IMR-90 (cell line): ENCODE results near the gene PDHA2. TPM values are rescaled to one million over a fixed set of nuclear protein-coding genes. Genes with fewer than 3 reads are reported as not detected.

Source experiments
- ATAC-seq: fragments of 200-7000 bp; cut with Tn5 transposase; 2 replicates; pipeline ENCODE4 v1.9.1; 2020; ENCODE audit warnings: low read depth, mild to moderate bottlenecking, moderate library complexity
- BruUV-seq: library from RNA; stranded (reverse); fragments of 400-500 nt; replicated peaks from 2 replicates; lab custom pipeline; 2021; lab: Mats Ljungman, UMichigan
- CTCF ChIA-PET: fragments of 300-600 bp; formaldehyde crosslinking; extraction: SDS; loops from one replicate; lab custom pipeline; 2021; ENCODE audit warnings: antibody characterized with exemption; lab: Yijun Ruan, JAX
- POLR2A ChIA-PET: fragments of 300-600 bp; sonication (Branson Sonifier 250); formaldehyde crosslinking; loops from one replicate; lab custom pipeline; 2022; ENCODE audit warnings: antibody characterized with exemption; ENCODE audit not compliant: unreplicated experiment; lab: Charles Lee
- DNase-seq: peaks from one replicate; pipeline ENCODE4 v3.0.0; 2013
- H2AFZ ChIP-seq: replicated peaks from 2 replicates; pipeline ENCODE3; 2013; ENCODE audit warnings: low read length, mild to moderate bottlenecking; ENCODE audit not compliant: poor library complexity
- H2AK5ac ChIP-seq: 2 replicates; pipeline ENCODE4 v1.6.1; 2013; ENCODE audit warnings: low read depth, low read length, inconsistent platforms
- H2AK9ac ChIP-seq: replicated peaks from 2 replicates; pipeline ENCODE3; 2013; ENCODE audit warnings: mild to moderate bottlenecking, low read depth, low read length, moderate library complexity; ENCODE audit not compliant: poor library complexity
- H2BK120ac ChIP-seq: 2 replicates; pipeline ENCODE4 v1.6.1; 2013; ENCODE audit warnings: low read depth, low read length, inconsistent platforms
- H2BK15ac ChIP-seq: 3 replicates; pipeline ENCODE4 v1.6.1; 2013; ENCODE audit warnings: low read depth, low read length, inconsistent platforms
- H2BK20ac ChIP-seq: 2 replicates; pipeline ENCODE4 v1.6.1; 2013; ENCODE audit warnings: low read depth, mild to moderate bottlenecking, inconsistent platforms, low read length, moderate library complexity
- H2BK5ac ChIP-seq: 2 replicates; pipeline ENCODE4 v1.6.1; 2013; ENCODE audit warnings: mild to moderate bottlenecking, low read depth, low read length, inconsistent platforms; ENCODE audit not compliant: poor library complexity, severe bottlenecking
- H3K14ac ChIP-seq: replicated peaks from 2 replicates; pipeline ENCODE4 v1.6.1; 2013; ENCODE audit warnings: low read depth, low read length, inconsistent platforms
- H3K18ac ChIP-seq: 2 replicates; pipeline ENCODE4 v1.6.1; 2013; ENCODE audit warnings: low read depth, low read length, control low read depth
- H3K23ac ChIP-seq: 2 replicates; pipeline ENCODE4 v1.6.1; 2013; ENCODE audit warnings: low read depth, low read length, inconsistent platforms
- H3K27ac ChIP-seq: 2 replicates; pipeline ENCODE4 v1.5.1; 2013; ENCODE audit warnings: mild to moderate bottlenecking, control low read depth, low read length; ENCODE audit not compliant: insufficient read depth
- H3K27me3 ChIP-seq: 2 replicates; pipeline ENCODE4 v1.6.1; 2013; ENCODE audit warnings: low read length; ENCODE audit not compliant: control insufficient read depth, insufficient read depth
- H3K36me3 ChIP-seq: 2 replicates; pipeline ENCODE4 v1.6.1; 2013; ENCODE audit warnings: low read length, mixed read lengths; ENCODE audit not compliant: control insufficient read depth, insufficient read depth
- H3K4ac ChIP-seq: 2 replicates; pipeline ENCODE4 v1.6.1; 2013; ENCODE audit warnings: low read depth, low read length, inconsistent platforms
- H3K4me1 ChIP-seq: 2 replicates; pipeline ENCODE4 v1.6.1; 2013; ENCODE audit warnings: low read length, mixed read lengths; ENCODE audit not compliant: control insufficient read depth, insufficient read depth
- H3K4me2 ChIP-seq: 2 replicates; pipeline ENCODE4 v1.6.1; 2013; ENCODE audit warnings: low read depth, mild to moderate bottlenecking, control low read depth, low read length, moderate library complexity
- H3K4me3 ChIP-seq: 2 replicates; pipeline ENCODE4 v1.5.1; 2013; ENCODE audit warnings: low read depth, mild to moderate bottlenecking, control low read depth, low read length, moderate library complexity; ENCODE audit not compliant: insufficient read depth
- H3K56ac ChIP-seq: 2 replicates; pipeline ENCODE4 v1.6.1; 2013; ENCODE audit warnings: low read length, inconsistent platforms; ENCODE audit not compliant: insufficient read depth; ENCODE audit errors: extremely low read depth
- H3K79me1 ChIP-seq, 2 experiments: 2 replicates each; pipeline ENCODE4 v1.6.1; 2013; ENCODE audit warnings: low read length in 2 of 2, inconsistent platforms in 1 of 2, low read depth in 1 of 2
- H3K9ac ChIP-seq: 2 replicates; pipeline ENCODE4 v1.6.1; 2013; ENCODE audit warnings: low read depth, low read length, control low read depth
- H3K9me1 ChIP-seq: 2 replicates; pipeline ENCODE4 v1.6.1; 2013; ENCODE audit warnings: low read length, inconsistent platforms; ENCODE audit not compliant: insufficient read depth
- H3K9me3 ChIP-seq: 2 replicates; pipeline ENCODE4 v1.6.1; 2013; ENCODE audit warnings: low read length; ENCODE audit not compliant: control insufficient read depth, insufficient read depth
- H4K20me1 ChIP-seq: 2 replicates; pipeline ENCODE4 v1.6.1; 2013; ENCODE audit warnings: low read length, inconsistent platforms; ENCODE audit not compliant: insufficient read depth
- H4K5ac ChIP-seq: 2 replicates; pipeline ENCODE4 v1.6.1; 2013; ENCODE audit warnings: mild to moderate bottlenecking, low read depth, low read length, control low read depth
- H4K8ac ChIP-seq, 2 experiments: 2 replicates each; pipeline ENCODE4 v1.6.1; 2013; ENCODE audit warnings: low read depth in 2 of 2, low read length in 2 of 2, control low read depth in 1 of 2, inconsistent platforms in 1 of 2
- H4K91ac ChIP-seq: 2 replicates; pipeline ENCODE4 v1.6.1; 2013; ENCODE audit warnings: low read depth, low read length, inconsistent platforms; ENCODE audit not compliant: insufficient read depth
- CTCF ChIP-seq: conservative IDR thresholded peaks from 2 replicates; pipeline ENCODE4 v1.5.1; 2012; ENCODE audit warnings: mild to moderate bottlenecking, low read depth, low read length, improper control_type of control experiment
- RFX5 ChIP-seq: IDR thresholded peaks from 2 replicates; pipeline ENCODE4 v1.8.0; 2012; ENCODE audit warnings: low read depth, mild to moderate bottlenecking, low read length, moderate library complexity
- WGBS, 2 experiments: methylation state at CpG; one replicate each; pipeline versions ENCODE4 v1.1.5 to v1.1.7; 2013; ENCODE audit warnings: missing lambda C conversion rate in 2 of 2; ENCODE audit not compliant: insufficient read length in 1 of 2; ENCODE audit errors: extremely low coverage in 2 of 2; 5-methylcytosine and 5-hydroxymethylcytosine counted together
- dilution Hi-C: fragments of 300-500 bp; cut with HindIII; formaldehyde crosslinking; loops from one replicate; pipeline ENCODE4 v1.14.3; 2018; ENCODE audit warnings: low sequenced_read_pairs; ENCODE audit not compliant: unreplicated experiment
- in situ Hi-C: fragments of 300-500 bp; cut with MboI; formaldehyde crosslinking; loops from 3 replicates; pipeline ENCODE4 v1.14.3; 2019; ENCODE audit warnings: low sequenced_read_pairs, inconsistent platforms, mixed read lengths
- intact Hi-C: fragments of 100-400 bp; cut with micrococcal nuclease; formaldehyde crosslinking; loops from 2 replicates; pipeline ENCODE4 v1.10.0; 2022
- polyA plus RNA-seq, 3 experiments: library from polyadenylated mRNA; depleted of rRNA; stranded (reverse); fragments of >200 nt; gene quantifications; 2 replicates each; pipeline ENCODE4 v1.2.3, GENCODE V29; 2012; ENCODE audit warnings: low replicate concordance in 1 of 3
- total RNA-seq: library from RNA; depleted of rRNA; stranded (reverse); fragments of >200 nt; gene quantifications from 2 replicates; pipeline ENCODE4 v1.2.3, GENCODE V29; 2012

Gene PDHA2
- total and polyA plus RNA-seq, 2 of the 4 experiments (the other 2 are of a cell fraction) = not detected

GRCh38 chr4:95798727-95799126, 41.2 kb upstream of the PDHA2 start:
- Histone ChIP-seq H2BK120ac (no peak overlapping the region), H3K18ac (no peak overlapping the region), H3K79me1 (no peaks in the 10 kb centered on the region), H3K9me3 (peaks cover 4% of the 10 kb centered on the region), H2BK5ac (no peak overlapping the region), H3K36me3 (no peaks in the 10 kb centered on the region), H3K4me1 (no peaks in the 10 kb centered on the region), H2AK9ac (no peak overlapping the region), H4K8ac (no peak overlapping the region), H3K27ac (no peak overlapping the region), H2BK15ac (no peak overlapping the region), H3K27me3 (no peaks in the 10 kb centered on the region), H2AFZ (no peak overlapping the region), H3K14ac (no peak overlapping the region), H3K4ac (no peak overlapping the region), H2AK5ac (no peak overlapping the region), H3K4me3 (no peak overlapping the region), H3K56ac (no peak overlapping the region), H3K9me1 (no peaks in the 10 kb centered on the region), H3K9ac (no peak overlapping the region), H2BK20ac (no peak overlapping the region), H4K20me1 (no peaks in the 10 kb centered on the region), H4K5ac (no peak overlapping the region), H4K91ac (no peak overlapping the region), H3K4me2 (no peak overlapping the region), H3K23ac (no peak overlapping the region)
- TF ChIP-seq RFX5 (no peak), CTCF (no peak)
- CTCF ChIA-PET = no interaction called here
- intact Hi-C loops (no loop called here), dilution Hi-C loops (no loop called here), in situ Hi-C loops (no loop called here)
- no peak for ATAC-seq
- no CpG with 5 or more reads among the region's 3 CpGs for WGBS, 2 experiments
- DNase-seq = no peak
- no TSS peak for BruUV-seq
- POLR2A ChIA-PET = no interaction called here
